GM12878 (cell line): Measurements from ENCODE around the gene HMGN1. TPM values are rescaled to one million over a fixed set of nuclear protein-coding genes. Genes with fewer than 3 reads are reported as not detected.

ENCODE experiments used
- CEBPZ ChIP-seq: fragments of 150-350 bp; IDR thresholded peaks from 2 replicates; pipeline ENCODE4 v1.6.1; 2016; ENCODE audit warnings: low read depth, low read length
- EGR1 ChIP-seq, 2 experiments: IDR thresholded peaks; 1 replicate in 1 of 2; 2 replicates in 1 of 2; pipeline ENCODE4 v1.6.1; 2011 to 2012; ENCODE audit warnings: low read depth in 2 of 2, low read length in 2 of 2, borderline replicate concordance in 1 of 2, mild to moderate bottlenecking in 1 of 2, moderate library complexity in 1 of 2
- ESRRA ChIP-seq: IDR thresholded peaks from 2 replicates; pipeline ENCODE4 v1.6.1; 2012; ENCODE audit warnings: mild to moderate bottlenecking, low read length, improper control_type of control experiment
- GABPA ChIP-seq: IDR thresholded peaks from 2 replicates; pipeline ENCODE4 v1.6.1; 2014; ENCODE audit warnings: antibody characterized with exemption, low read depth, mild to moderate bottlenecking, inconsistent platforms
- HDAC2 ChIP-seq: fragments of 200-600 bp; sonication (generic); IDR thresholded peaks from 2 replicates; pipeline ENCODE4 v1.6.1; 2017
- NFYB ChIP-seq: IDR thresholded peaks from 2 replicates; pipeline ENCODE4 v1.6.1; 2011; ENCODE audit warnings: low read depth, mild to moderate bottlenecking, low read length, improper control_type of control experiment, moderate library complexity; ENCODE audit not compliant: insufficient read depth
- PBX3 ChIP-seq: IDR thresholded peaks from 2 replicates; pipeline ENCODE4 v1.6.1; 2011; ENCODE audit warnings: mild to moderate bottlenecking, low read depth, low read length, moderate library complexity; ENCODE audit not compliant: insufficient replicate concordance
- RBBP5 ChIP-seq: fragments of 200-600 bp; sonication (generic); conservative IDR thresholded peaks from 2 replicates; pipeline ENCODE4 v1.6.1; 2016
- REST ChIP-seq: IDR thresholded peaks from 2 replicates; pipeline ENCODE4 v1.6.1; 2012; ENCODE audit warnings: mild to moderate bottlenecking, low read depth, low read length
- ZBTB4 ChIP-seq: fragments of 450-650 bp; formaldehyde crosslinking; IDR thresholded peaks from 2 replicates; pipeline ENCODE4 v1.4.0; 2022; ENCODE audit warnings: mild to moderate bottlenecking, moderate library complexity
- ZNF687 ChIP-seq: fragments of 450-650 bp; IDR thresholded peaks from 2 replicates; pipeline ENCODE4 v1.6.1; 2017; ENCODE audit warnings: mild to moderate bottlenecking, moderate library complexity
- polyA plus RNA-seq, 11 experiments: library from polyadenylated mRNA; depleted of rRNA in 4 of 11; unstranded in 6 of 11; stranded (reverse) in 5 of 11; fragments of >200 nt; fragmentation: Nextera tagmentation in 4 of 11; fragmentation: Illumina TruSeq in 1 of 11; extraction: Ambion mirVana in 4 of 11; extraction: Trizol in 1 of 11; gene quantifications; 1 replicate in 1 of 11; 2 replicates in 10 of 11; pipeline versions ENCODE4 v1.2.1 to v1.2.3, GENCODE V29; 2011 to 2016; ENCODE audit warnings: inconsistent platforms in 2 of 11, missing spikeins in 2 of 11, low read depth in 1 of 11
- total RNA-seq, 4 experiments: library from RNA; depleted of rRNA in 3 of 4; stranded (reverse); fragments of >200 nt in 3 of 4; fragmentation: Illumina TruSeq in 1 of 4; extraction: Trizol in 1 of 4; gene quantifications; 2 replicates each; pipeline versions ENCODE4 v1.2.1 to v1.2.3, GENCODE V29; 2013 to 2021

Gene HMGN1
- total and polyA plus RNA-seq, 10 of the 15 experiments (the other 5 are each of a cell fraction or from before 2014, with no cell fraction given) = 120 to 798 (median 396) TPM

- TF ChIP-seq GABPA (no peak), ESRRA (no peak), HDAC2 (no peak), RBBP5 (no peak), PBX3 (no peak), ZNF687 (no peak), REST (no peak), EGR1 (IDR thresholded peaks at IDR 0.05; ENCODE audit: borderline replicate concordance in 1 of 2, low read depth in 2 of 2, low read length in 2 of 2) (no peak), ZBTB4 (CRISPR knock-in tag) (no peak), NFYB (no peak), CEBPZ (no peak)
Measured at GRCh38 chr21:39388038-39388810, 39.3 kb upstream of the HMGN1 start (continued).
